WTC11 (cell line): ENCODE data around the gene CCDC154. TPM values are rescaled to one million over a fixed set of nuclear protein-coding genes. Genes with fewer than 3 reads are reported as not detected.
A peak's percentile ranks its signal among the peaks of the same experiment; 100 is the strongest.

Experiments
- ATAC-seq: fragments of 200-7000 bp; cut with Tn5 transposase; 2 replicates; pipeline ENCODE4 v1.10.0; 2021; ENCODE audit warnings: mild to moderate bottlenecking, moderate library complexity
- CTCF ChIA-PET: fragments of 300-600 bp; sonication (Branson Sonifier 250); formaldehyde crosslinking; loops from one replicate; lab custom pipeline; 2021; ENCODE audit warnings: antibody characterized with exemption; lab: Charles Lee
- POLR2A ChIA-PET: fragments of 350-600 bp; sonication (Branson Sonifier 250); formaldehyde crosslinking; loops from one replicate; lab custom pipeline; 2021; ENCODE audit warnings: antibody characterized with exemption; lab: Charles Lee
- DNase-seq: peaks from one replicate; pipeline ENCODE4 v3.0.0; 2021; ENCODE audit warnings: low spot score
- H3K27ac Mint-ChIP-seq: 2 replicates; pipeline ENCODE4 v1.8.0; 2021; ENCODE audit warnings: mixed read lengths
- H3K27me3 Mint-ChIP-seq: 2 replicates; pipeline ENCODE4 v1.8.0; 2021; ENCODE audit warnings: low read depth, mild to moderate bottlenecking, moderate library complexity, mixed read lengths
- H3K36me3 Mint-ChIP-seq: 2 replicates; pipeline ENCODE4 v1.8.0; 2021; ENCODE audit warnings: mixed read lengths
- H3K4me1 Mint-ChIP-seq: 2 replicates; pipeline ENCODE4 v1.8.0; 2022; ENCODE audit warnings: mixed read lengths
- H3K4me3 Mint-ChIP-seq: 2 replicates; pipeline ENCODE4 v1.8.0; 2021; ENCODE audit warnings: mild to moderate bottlenecking, moderate library complexity, mixed read lengths
- H3K9me3 Mint-ChIP-seq: 2 replicates; pipeline ENCODE4 v1.8.0; 2021; ENCODE audit warnings: mixed read lengths
- AR ChIP-seq: fragments of 250-450 bp; sonication (Bioruptor Pico); IDR thresholded peaks from 2 replicates; pipeline ENCODE4 v1.9.0; 2021; ENCODE audit warnings: mild to moderate bottlenecking
- ATF1 ChIP-seq: sonication (generic); formaldehyde crosslinking; IDR thresholded peaks from 2 replicates; pipeline ENCODE4 v1.8.1; 2023; ENCODE audit warnings: mild to moderate bottlenecking, moderate library complexity, missing genetic modification reagents
- CBFB ChIP-seq: sonication (generic); formaldehyde crosslinking; IDR thresholded peaks from 2 replicates; pipeline ENCODE4 v1.8.1; 2022; ENCODE audit warnings: mild to moderate bottlenecking, low read depth, missing genetic modification reagents
- E2F5 ChIP-seq: sonication (generic); formaldehyde crosslinking; IDR thresholded peaks from 2 replicates; pipeline ENCODE4 v1.8.1; 2022; ENCODE audit warnings: mild to moderate bottlenecking, moderate library complexity, missing genetic modification reagents
- ELF4 ChIP-seq: sonication (generic); formaldehyde crosslinking; IDR thresholded peaks from 2 replicates; pipeline ENCODE4 v1.8.1; 2022; ENCODE audit warnings: low read depth, mild to moderate bottlenecking, moderate library complexity, missing genetic modification reagents
- EMX1 ChIP-seq: fragments of 250-450 bp; sonication (Bioruptor Pico); IDR thresholded peaks from 2 replicates; pipeline ENCODE4 v1.8.0; 2021; ENCODE audit warnings: mild to moderate bottlenecking
- ESRRA ChIP-seq: sonication (generic); formaldehyde crosslinking; IDR thresholded peaks from 2 replicates; pipeline ENCODE4 v1.8.1; 2022; ENCODE audit warnings: mild to moderate bottlenecking, missing genetic modification reagents, borderline replicate concordance
- FOXJ3 ChIP-seq: sonication (generic); formaldehyde crosslinking; IDR thresholded peaks from 2 replicates; pipeline ENCODE4 v1.9.0; 2021; ENCODE audit warnings: missing genetic modification reagents, mild to moderate bottlenecking, borderline replicate concordance
- GABPB1 ChIP-seq: sonication (generic); formaldehyde crosslinking; IDR thresholded peaks from 2 replicates; pipeline ENCODE4 v1.8.1; 2023; ENCODE audit warnings: mild to moderate bottlenecking, missing genetic modification reagents
- GRHL2 ChIP-seq: fragments of 250-450 bp; sonication (Bioruptor Pico); IDR thresholded peaks from 2 replicates; pipeline ENCODE4 v1.8.0; 2022; ENCODE audit warnings: mild to moderate bottlenecking, moderate library complexity; ENCODE audit not compliant: insufficient replicate concordance, severe bottlenecking
- HMGXB4 ChIP-seq: sonication (generic); formaldehyde crosslinking; IDR thresholded peaks from 2 replicates; pipeline ENCODE4 v1.8.1; 2023; ENCODE audit warnings: mild to moderate bottlenecking, moderate library complexity, missing genetic modification reagents
- JAZF1 ChIP-seq: fragments of 250-450 bp; sonication (Bioruptor Pico); IDR thresholded peaks from 2 replicates; pipeline ENCODE4 v1.9.0; 2021; ENCODE audit warnings: moderate library complexity, mild to moderate bottlenecking, inconsistent platforms
- KAT7 ChIP-seq: sonication (generic); formaldehyde crosslinking; IDR thresholded peaks from 2 replicates; pipeline ENCODE4 v1.8.1; 2023; ENCODE audit warnings: missing genetic modification reagents, mild to moderate bottlenecking, borderline replicate concordance
- MLX ChIP-seq: sonication (generic); formaldehyde crosslinking; IDR thresholded peaks from 2 replicates; pipeline ENCODE4 v1.8.1; 2023; ENCODE audit warnings: mild to moderate bottlenecking, missing genetic modification reagents, moderate library complexity
- NFATC4 ChIP-seq: fragments of 250-450 bp; sonication (Bioruptor Pico); IDR thresholded peaks from 2 replicates; pipeline ENCODE4 v1.9.0; 2021; ENCODE audit warnings: mild to moderate bottlenecking
- OVOL2 ChIP-seq: fragments of 250-450 bp; sonication (Bioruptor Pico); IDR thresholded peaks from 2 replicates; pipeline ENCODE4 v1.9.0; 2021; ENCODE audit warnings: mild to moderate bottlenecking, borderline replicate concordance
- SMAD4 ChIP-seq: sonication (generic); formaldehyde crosslinking; IDR thresholded peaks from 2 replicates; pipeline ENCODE4 v1.8.0; 2022; ENCODE audit warnings: mild to moderate bottlenecking, missing genetic modification reagents
- SOX15 ChIP-seq: fragments of 250-450 bp; sonication (Bioruptor Pico); IDR thresholded peaks from 2 replicates; pipeline ENCODE4 v1.9.0; 2021; ENCODE audit warnings: mild to moderate bottlenecking
- USF2 ChIP-seq: sonication (generic); formaldehyde crosslinking; IDR thresholded peaks from 2 replicates; pipeline ENCODE4 v1.8.1; 2023; ENCODE audit warnings: mild to moderate bottlenecking, missing genetic modification reagents, moderate library complexity
- ZNF232 ChIP-seq: sonication (generic); formaldehyde crosslinking; IDR thresholded peaks from 2 replicates; pipeline ENCODE4 v1.8.0; 2022; ENCODE audit warnings: mild to moderate bottlenecking, missing genetic modification reagents
- ZNF281 ChIP-seq: sonication (generic); formaldehyde crosslinking; IDR thresholded peaks from 2 replicates; pipeline ENCODE4 v1.8.0; 2023; ENCODE audit warnings: mild to moderate bottlenecking, missing genetic modification reagents
- ZNF416 ChIP-seq: fragments of 250-450 bp; sonication (Bioruptor Pico); IDR thresholded peaks from 2 replicates; pipeline ENCODE4 v1.9.0; 2021; ENCODE audit warnings: mild to moderate bottlenecking, inconsistent platforms
- ZNF671 ChIP-seq: fragments of 250-450 bp; sonication (Bioruptor Pico); IDR thresholded peaks from 2 replicates; pipeline ENCODE4 v1.8.0; 2021; ENCODE audit warnings: mild to moderate bottlenecking
- total RNA-seq: library from RNA; stranded (reverse); gene quantifications from 3 replicates; pipeline ENCODE4 v1.2.3, GENCODE V29; 2021

CCDC154 gene
- total RNA-seq, 1 experiment from 2014 or later = 0.46 TPM

GRCh38 chr16:1393613-1394176 is 50.7 kb downstream of the CCDC154 start (continued):
- TF ChIP-seq ZNF281 (CRISPR knock-in tag) = no peak
- TF ChIP-seq FOXJ3 (CRISPR knock-in tag) = no peak
- no peak for TF ChIP-seq GABPB1 (CRISPR knock-in tag)

GRCh38 chr16:1392826-1393225 is 51.5 kb downstream of the CCDC154 start:
- H3K36me3 Mint-ChIP-seq = no peaks in the 10 kb centered on the region; the same call in 1 of the 2 replicates
- no peak for TF ChIP-seq USF2 (CRISPR knock-in tag)
- TF ChIP-seq ELF4 = no peak
- no peak for TF ChIP-seq SMAD4 (CRISPR knock-in tag)
- TF ChIP-seq AR (CRISPR knock-in tag) = no peak
- no peak for TF ChIP-seq ESRRA
- no peak for TF ChIP-seq ZNF416
- TF ChIP-seq ATF1 = no peak
- TF ChIP-seq MLX (CRISPR knock-in tag) = no peak
- TF ChIP-seq OVOL2 (CRISPR knock-in tag) = no peak
- TF ChIP-seq EMX1 (CRISPR knock-in tag) = no peak
- H3K27me3 Mint-ChIP-seq = no peaks in the 10 kb centered on the region
- CTCF ChIA-PET = no interaction called here
- DNase-seq = no peak
- H3K27ac Mint-ChIP-seq = no peak overlapping the region
- no peak overlapping the region for H3K4me3 Mint-ChIP-seq
- POLR2A ChIA-PET = no interaction called here
- no peaks in the 10 kb centered on the region for H3K4me1 Mint-ChIP-seq
- H3K9me3 Mint-ChIP-seq = no peaks in the 10 kb centered on the region
- ATAC-seq = no peak

GRCh38 chr16:1390239-1390779 is 54.0 kb downstream of the CCDC154 start:
- ATAC-seq = no peak
- Mint-ChIP-seq H3K4me1 (no peaks in the 10 kb centered on the region), H3K36me3 (no peaks in the 10 kb centered on the region; the same call in 1 of the 2 replicates), H3K27ac (peak overlapping the region; percentile 48; the same call in 1 of the 2 replicates), H3K9me3 (no peaks in the 10 kb centered on the region), H3K4me3 (no peak overlapping the region)
- CTCF ChIA-PET = no interaction called here
- no peak for DNase-seq
- TF ChIP-seq ZNF671 (CRISPR knock-in tag) (no peak), NFATC4 (no peak), CBFB (CRISPR knock-in tag) (no peak), ELF4 (no peak), GABPB1 (CRISPR knock-in tag) (no peak), HMGXB4 (CRISPR knock-in tag) (no peak), ZNF232 (CRISPR knock-in tag) (no peak), SOX15 (no peak), E2F5 (CRISPR knock-in tag) (no peak), KAT7 (CRISPR knock-in tag) (no peak), GRHL2 (CRISPR knock-in tag) (no peak), JAZF1 (CRISPR knock-in tag) (no peak), ATF1 (no peak)
- TF ChIP-seq, all 79 proteins: peak for 0
- POLR2A ChIA-PET = no interaction called here
- no peaks in the 10 kb centered on the region for H3K27me3 Mint-ChIP-seq
